ENCODE data around the gene KIAA1217.

- TF ChIP-seq, protein P1, sequence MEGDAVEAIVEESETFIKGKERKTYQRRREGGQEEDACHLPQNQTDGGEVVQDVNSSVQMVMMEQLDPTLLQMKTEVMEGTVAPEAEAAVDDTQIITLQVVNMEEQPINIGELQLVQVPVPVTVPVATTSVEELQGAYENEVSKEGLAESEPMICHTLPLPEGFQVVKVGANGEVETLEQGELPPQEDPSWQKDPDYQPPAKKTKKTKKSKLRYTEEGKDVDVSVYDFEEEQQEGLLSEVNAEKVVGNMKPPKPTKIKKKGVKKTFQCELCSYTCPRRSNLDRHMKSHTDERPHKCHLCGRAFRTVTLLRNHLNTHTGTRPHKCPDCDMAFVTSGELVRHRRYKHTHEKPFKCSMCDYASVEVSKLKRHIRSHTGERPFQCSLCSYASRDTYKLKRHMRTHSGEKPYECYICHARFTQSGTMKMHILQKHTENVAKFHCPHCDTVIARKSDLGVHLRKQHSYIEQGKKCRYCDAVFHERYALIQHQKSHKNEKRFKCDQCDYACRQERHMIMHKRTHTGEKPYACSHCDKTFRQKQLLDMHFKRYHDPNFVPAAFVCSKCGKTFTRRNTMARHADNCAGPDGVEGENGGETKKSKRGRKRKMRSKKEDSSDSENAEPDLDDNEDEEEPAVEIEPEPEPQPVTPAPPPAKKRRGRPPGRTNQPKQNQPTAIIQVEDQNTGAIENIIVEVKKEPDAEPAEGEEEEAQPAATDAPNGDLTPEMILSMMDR (IDR thresholded peaks at IDR 0.05) = no peak
- no peak for TF ChIP-seq POLR2A (IDR thresholded peaks at IDR 0.05)
These were observed 247.4 kb downstream of the KIAA1217 start for GRCh38 chr10:24456322-24456721.

All from adrenal gland (tissue), 5 donors.